Measurements from ENCODE around the gene FAM163B.
"Not testable (repeated sequence)": the region's sequence is repeated elsewhere in the genome, so short reads cannot be mapped to it uniquely, and the experiment has no call there.

FAM163B gene

DNA sequence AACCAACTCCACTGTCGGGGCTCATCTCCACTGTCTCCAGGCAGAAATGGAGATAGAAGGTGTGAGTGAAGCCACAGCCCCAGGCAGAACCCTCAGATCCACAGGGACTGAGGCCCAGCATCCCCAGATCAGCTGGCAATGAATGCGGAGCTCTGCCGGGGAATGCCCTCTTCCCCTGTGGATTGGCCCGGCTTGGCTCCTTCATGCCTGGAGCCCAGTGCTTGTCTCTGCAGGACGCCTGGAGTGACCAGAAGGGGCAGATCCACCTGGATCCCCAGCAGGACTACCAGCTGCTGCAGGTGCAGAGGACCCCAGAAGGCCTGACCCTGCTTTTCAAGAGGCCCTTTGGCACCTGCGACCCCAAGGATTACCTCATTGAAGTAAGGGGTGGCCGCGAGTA, 30.4 kb upstream of the FAM163B start:
- DNase-seq = no peak

DNA sequence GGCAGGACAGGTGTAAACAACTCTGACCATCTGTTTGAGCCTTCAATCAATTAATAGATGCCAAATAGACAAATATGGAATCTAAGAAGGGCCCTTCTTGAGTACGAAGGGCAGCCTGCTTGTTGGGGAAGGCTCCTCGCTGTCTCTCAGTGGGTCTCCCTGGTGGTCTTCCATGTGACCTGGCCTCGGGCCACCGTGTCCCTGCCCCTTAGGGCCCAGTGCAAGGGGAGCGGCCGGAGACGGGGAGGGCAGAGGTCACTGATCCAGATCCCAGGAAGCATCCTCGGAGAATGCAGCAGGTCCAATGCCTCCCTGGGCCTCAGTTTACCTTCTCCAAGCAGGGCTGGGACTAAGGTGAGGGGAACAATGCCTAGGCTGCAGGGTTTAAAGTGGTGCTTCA, 29.5 kb upstream of the FAM163B start:
- no peak for DNase-seq

DNA sequence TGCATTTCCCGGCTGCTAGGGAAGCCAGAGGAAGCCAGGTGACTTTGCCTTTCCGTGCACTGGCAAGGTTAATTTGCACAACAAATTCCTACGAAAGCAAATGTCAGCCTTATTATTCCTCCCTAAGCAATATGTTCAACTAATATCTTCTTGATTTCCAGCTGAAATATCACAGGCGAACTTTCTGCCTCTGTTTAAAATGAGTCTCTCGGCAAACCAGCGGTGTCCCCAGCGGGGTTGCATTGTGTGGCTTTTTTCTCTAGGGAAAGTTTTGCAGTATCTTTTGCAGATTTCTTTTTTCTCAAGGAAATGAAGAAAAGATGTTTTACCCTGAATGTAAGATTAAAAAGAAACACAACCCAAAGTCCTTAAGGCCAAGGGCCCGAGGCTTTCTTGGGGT, 28.9 kb upstream of the FAM163B start:
- DNase-seq = no peak

DNA sequence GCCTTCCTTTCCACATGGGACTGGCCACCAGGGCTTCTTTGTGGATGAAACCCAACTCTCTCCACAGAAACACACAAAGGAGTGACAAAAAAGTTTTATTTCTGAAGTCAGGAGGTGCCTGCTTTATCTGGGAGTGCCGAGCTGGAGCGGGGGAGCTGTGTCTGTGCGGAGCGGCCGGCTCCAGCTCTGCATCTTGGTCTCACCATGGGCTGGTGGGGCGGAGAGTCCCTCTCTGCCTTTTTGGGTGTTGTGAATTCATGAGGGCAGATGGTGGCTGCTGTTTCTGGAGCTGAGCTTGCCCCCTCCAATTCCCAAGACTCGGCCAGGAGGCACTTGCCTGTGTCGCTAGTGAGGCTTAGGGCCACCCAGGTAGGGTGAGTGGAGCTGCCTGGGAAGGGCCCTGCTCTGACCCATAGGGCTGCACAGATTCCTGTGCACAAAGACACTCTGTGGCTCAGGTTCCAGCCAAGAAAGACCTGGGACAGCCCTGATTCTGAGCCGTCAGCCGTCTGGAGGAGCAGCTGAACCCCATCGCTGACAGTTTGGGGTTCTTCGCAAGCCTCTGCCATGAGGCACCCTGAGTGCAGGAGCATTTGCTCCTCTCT, 28.4 kb upstream of the FAM163B start:
- no peak for DNase-seq

DNA sequence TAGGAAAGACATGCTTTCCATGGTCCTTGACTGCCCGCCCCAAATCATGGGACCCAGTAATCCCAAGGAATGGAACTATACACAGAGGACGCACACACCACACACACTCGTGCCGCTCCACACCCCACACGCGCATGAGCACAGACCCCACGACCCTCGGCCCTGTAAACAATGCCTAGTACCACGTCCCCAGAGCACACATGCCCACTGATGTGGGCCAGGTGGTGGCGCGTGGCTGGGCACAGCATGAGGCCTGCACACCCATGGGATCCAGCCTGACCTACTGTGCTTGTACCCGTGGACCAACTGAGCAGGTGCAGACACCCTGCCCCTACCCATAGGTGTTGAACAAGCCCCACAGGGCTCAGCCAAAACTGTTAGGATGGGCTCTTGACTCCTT, 27.7 kb upstream of the FAM163B start:
- DNase-seq = no peak

DNA sequence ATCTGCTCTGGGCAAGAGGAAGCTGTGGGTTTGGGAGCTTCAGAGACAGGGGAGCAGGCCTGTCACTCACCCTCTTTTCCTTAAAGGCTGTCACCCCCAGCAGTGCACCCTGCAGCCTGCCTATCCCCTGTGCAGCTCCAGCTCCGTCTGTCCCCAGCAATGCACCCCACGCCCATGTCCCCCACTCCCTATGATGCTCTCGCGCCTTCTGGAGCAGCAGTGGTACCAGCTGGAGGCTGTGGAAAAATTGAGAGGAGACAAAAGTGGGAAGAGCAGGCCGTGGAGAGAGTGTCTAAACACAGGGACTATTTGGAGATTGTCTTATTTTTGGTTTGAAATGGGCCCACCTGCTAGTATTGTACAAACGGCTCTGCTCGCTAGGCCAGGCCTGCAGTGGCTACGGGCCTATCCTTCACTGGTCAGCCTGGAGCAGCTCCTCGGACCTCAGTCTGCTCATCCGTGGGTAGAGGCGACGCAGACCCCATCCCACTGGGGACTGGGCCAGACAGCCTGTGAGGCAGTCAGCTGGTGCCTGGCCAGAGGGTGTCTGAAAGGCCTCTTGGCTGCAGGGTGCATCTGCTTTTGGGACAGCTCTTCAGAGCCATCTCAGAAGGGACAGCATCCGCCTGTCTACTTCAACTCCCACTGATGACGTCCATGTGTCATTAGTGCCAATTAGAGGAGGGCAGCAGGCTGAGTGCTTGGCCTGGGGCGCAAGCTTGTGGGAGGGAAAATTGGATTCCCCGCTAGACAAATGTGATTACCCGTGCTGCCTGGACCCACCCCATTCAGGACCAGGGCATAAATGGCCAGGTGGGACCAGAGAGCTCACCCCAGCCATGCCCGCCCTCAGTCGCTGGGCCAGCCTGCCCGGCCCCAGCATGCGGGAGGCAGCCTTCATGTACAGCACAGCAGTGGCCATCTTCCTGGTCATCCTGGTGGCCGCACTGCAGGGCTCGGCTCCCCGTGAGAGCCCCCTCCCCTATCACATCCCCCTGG, 26.6 kb upstream of the FAM163B start, which contains the start of gene DBH:
Gene DBH (plus strand): TSS at position 831 of the 999 bp plus-strand sequence. CDS start 9 bp downstream, at position 840.
- DNase-seq = no peak

DNA sequence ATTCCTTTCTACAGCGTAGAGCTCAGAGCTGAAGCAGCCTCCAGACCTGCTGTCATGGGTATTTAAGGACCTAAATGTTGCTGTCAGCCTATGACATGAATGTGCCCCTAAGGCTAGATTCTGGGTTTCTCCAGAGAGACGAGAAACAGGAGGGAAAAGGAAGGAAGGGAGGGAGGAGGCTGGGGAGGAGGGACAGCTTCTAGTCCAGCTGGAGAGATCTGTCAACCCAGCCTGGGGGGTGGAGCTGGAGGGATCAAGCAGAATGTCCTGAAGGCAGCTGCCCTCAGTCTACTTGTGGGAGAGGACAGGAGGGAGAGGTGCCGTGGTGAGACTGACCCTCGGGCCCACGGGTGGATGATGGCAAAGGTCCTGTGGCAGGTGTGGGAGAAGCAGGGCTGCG, 25.9 kb upstream of the FAM163B start:
- DNase-seq = no peak

DNA sequence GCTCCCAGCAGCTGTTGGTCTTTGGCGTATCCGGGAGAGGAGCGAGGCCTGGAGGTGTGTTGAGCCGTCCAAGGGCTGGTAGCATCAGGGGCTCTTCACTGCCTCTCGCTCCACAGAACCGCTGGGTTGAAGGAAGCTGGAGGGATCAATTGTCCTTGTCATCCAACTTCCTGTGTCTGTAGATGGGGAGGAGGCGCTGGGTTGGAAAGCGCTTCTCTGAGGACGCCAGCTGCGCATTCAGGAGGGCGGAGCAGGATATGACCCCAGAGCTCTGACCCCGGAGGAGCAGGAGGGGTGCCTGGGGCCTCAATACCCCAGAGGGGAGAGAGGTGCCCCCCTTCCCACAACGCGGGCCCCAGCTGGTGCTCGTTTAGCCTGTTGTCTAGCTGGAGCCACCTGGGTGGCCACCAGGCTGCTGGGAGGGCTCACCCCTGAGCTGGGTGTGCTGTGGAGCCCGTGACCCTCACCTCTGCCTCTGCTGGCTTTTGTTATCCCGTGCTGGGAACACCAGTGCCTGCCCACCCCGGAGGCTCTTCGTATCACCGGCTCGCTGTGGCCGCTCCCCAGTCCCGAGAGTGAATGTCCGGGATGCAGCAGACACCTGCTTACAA, 25.0 kb upstream of the FAM163B start:
- DNase-seq = no peak

DNA sequence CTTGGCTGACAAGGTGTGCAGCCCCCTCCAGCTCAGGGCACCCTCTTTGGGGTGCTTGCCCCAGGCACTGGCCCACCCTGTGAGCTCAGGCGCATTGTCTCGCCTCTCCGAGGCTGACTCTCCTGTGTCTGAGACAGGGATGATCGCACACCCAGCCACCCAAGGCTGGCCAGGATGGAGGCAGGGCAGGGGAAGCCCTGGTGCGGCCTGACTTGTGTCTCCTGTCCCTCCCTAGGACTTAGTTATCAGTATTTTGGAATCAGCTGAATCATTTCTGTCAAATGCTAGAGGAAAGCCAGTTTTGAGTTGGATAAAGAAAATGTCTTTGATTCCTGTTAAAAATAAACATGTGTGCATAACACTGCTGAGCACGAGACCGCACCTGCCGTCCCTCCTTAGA, 24.5 kb upstream of the FAM163B start:
- no peak for DNase-seq

DNA sequence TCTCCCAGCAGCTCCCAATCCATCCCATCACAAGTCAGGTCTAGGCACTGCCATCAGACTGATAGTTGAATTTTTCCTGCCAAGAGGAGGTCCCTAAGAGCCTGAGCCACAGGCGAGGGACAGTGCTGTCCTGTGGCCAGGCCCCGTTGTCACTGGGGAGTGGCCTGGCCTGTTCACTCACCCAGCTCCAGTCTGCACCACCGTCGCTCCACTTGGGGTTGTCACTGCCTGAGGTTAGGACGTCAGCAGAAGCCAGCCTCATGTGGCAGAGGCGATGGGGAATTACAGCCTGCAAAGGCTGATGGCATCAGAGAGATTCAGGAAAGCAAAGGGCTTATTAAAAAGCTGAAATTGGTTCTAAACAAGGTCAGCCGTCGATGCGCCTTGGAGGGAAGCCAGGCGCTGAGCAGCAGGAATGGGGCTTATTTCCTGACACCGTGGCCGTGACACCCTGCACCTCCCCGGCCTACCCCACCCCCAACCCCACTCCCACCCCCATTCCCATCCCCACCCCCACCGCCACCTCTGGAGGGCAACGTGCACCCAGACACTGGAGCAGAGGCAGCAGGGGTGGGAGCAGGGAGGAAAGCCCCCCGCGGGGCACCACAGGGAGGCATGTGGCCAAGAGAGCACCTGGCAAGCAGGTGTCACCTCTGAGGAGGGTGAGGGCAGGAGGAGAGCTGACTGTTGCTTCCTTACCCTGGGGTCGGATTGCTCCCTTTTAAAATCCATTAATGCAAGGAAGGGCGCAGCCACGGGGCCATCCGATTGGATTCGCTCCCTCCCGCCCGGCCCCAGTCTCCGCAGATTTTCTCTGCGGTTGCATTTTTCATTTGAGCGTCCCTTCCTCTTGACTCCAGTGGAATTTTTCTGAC, 23.9 kb upstream of the FAM163B start:
- no peak for DNase-seq

DNA sequence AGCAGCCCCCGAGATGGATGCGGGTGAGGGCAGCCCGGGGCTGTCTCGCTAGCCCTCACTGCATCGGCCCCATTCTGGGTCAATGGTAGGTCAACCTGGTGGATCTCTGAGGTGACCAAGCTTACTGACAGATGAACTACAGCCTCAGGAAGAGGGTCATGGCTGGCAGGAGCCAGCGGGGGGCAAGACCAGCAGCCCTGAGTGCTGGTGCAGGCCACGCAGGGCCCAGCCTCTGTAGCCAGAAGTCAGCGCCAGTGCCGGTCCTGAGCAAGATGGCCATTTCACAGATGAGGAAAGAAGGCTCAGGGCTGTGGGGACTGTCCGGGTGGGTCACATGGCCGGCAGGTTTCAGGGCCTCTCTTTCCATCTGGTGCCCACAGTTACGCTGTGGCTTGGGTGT, 21.9 kb upstream of the FAM163B start:
- DNase-seq = no peak

DNA sequence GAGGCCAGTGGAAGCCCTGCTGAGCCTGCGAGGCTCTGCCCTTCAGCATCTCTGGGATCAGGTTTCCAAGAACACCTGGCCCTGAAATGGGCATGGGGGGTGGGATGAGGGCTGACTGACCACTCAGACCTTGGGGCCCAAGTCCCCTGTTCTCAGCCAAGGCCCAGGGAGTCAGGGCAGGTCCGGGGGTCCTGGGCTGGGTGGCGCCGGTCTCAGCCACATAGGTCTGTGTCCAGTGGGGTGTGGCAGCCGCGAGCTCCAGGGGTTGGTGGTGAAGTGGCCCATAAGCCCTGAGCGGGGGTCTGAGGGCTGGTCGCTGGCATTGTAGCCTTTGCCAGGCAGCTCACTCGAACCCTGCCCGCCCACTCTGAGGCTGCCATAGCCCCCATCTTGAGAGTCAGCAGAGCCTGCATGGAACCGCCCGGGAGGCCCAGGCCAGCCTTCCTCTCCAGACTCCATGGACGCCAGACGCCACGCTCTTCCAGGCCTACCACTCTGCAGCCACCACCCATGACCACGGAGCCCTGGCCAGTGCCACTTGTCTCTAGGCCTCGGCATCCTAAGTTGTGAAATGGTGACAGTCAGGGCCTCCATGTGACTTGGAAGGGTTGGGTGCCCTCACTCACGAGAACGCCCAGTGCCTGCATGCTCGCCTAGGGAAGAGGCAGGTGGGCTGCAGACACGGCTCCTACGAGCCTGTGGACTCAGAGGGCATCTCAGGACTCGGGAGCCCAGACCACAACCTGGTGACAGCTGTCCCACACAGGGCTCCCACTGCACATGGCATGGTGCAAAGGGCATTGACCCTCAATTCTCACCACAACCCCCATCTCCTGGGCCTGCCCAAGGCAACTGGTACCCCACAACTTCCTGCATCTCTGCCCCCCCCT, 20.3 kb upstream of the FAM163B start:
- no peak for DNase-seq

DNA sequence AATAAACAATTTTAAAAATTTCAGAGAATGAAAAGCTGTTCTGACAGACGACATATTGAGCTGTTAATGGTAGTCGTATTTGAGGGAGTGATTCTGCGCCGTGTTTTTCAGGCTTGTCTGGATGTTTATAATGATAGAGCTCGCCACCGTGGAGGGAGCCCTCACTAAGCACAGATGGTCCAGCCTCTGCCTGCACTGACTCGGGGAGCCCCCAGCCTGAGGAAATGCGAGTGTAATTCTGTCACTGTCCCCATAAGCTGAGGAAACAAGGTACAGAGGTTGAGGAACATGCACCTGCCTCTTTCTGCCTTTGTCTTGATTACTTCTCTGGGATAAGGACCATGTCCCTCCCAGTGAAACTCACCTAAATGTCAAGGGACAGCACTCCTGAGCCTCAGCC, 19.6 kb upstream of the FAM163B start:
- no peak for DNase-seq

DNA sequence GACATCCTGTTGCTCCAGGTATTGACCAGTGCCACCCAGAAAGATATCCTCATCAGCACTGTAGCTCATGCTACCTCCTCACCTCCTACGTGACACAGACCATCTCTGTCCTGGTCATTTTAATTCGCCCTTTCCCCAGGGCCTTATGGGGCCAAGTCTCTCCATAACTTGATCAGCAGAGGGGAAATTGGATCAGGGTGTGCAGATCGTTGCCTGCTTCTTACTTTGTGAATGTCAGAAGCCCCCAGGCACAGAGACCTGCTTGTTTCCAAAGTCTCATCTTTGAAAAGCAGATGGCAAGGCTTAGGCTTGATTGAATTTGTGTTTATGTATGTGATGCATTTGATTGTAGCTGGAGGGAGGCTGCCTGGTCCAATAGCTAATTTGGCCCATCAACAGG, 18.2 kb upstream of the FAM163B start:
- DNase-seq = no peak

DNA sequence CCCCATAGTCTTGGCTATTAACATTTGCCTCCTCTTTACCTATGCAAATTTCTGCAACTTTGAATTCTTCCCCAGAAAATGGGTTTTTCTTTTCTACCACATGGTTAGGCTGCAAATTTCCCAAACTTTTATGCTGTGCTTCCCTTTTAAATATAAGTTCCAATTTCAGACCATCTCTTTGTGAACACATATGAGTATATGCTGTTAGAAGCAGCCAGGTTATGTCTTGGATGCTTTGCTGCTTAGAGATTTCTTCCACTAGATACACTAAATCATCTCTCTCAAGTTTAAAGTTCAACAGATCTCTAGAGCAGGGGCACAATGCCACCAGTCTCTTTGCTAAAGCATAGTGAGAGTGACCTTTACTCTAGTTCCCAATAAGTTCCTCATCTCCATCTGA, 16.8 kb upstream of the FAM163B start:
- not testable (repeated sequence) for DNase-seq

DNA sequence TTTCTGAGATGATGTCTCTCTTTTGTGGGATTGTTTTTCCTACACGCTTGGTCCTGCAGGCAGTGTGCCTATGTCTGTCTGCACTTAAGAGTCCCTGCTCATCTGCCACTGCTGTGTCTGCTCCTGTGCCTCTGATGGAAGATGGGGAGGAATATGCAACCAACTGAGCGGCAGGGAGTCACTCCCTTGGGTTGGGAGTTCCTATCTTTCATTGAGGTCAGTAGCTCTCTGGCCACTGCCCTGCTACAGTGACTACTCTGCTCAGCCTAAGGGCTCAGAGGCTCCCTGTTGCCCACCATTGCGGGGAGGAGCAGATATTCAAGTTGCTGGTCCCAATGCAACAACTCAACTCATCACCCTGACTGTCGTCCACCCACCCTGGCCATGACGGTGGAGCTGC, 13.4 kb upstream of the FAM163B start:
- DNase-seq = no peak

DNA sequence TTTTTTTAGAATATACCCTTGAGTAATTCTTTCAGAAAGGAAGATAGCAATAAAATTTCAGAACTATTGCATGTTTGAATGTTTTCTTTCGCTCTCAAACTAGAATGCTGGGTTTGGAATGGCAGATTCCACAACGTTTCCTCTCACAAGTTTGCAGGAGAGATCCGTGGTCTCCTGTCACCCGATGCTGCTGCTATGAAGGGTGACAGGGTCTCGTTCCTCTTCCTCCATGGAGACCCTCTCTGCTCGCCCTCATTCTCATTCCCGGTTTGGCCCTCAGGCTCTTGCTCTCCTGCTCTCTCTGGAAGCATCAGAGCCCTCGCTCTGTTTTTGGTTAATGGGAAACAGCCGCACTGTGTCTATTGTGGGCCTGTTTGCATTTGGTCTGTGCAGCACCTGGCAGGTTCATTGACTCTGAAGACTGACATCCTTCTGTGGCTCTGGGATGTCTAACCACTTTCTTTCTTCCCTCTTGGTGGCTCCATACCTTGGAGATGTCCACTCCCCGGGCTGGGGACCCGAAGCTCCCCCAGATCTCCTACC, 12.6 kb upstream of the FAM163B start:
- DNase-seq = no peak

DNA sequence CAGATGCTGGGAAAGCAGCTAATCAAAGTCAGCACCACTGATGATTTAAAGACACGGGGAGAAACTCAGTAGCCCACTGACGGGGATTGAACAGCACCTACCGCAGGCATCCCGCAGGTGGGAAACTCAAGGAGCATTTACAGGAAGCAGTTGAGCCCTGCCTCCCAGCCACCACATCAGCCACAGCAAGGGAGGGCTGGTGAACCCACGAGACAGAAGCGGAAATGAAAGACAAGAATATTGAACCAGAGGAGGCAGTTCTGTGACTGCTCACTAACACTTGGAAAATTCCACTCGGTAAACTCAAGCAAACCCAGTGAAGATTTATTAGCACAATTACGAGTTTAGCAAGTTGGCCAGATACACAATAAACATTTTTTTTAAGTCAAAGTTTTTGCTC, 10.6 kb upstream of the FAM163B start:
- no peak for DNase-seq

DNA sequence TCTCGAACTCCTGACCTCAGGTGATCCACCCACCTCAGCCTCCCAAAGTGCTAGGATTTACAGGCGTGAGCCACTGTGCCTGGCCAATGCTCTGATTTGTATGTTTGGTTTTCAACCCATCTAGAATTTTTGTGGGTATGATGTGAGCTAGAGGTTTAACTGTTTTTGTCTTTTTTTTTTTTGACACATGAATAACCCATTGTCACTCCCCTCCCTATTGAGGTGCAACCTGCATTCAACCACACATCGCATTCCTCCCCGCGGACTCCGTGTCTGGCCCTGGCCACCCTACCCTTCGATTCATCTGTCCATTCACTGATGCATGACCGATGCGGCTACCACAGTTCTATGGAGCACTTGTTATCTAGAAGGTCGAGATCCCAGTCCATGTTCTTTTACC, 9.5 kb upstream of the FAM163B start:
- no peak for DNase-seq

DNA sequence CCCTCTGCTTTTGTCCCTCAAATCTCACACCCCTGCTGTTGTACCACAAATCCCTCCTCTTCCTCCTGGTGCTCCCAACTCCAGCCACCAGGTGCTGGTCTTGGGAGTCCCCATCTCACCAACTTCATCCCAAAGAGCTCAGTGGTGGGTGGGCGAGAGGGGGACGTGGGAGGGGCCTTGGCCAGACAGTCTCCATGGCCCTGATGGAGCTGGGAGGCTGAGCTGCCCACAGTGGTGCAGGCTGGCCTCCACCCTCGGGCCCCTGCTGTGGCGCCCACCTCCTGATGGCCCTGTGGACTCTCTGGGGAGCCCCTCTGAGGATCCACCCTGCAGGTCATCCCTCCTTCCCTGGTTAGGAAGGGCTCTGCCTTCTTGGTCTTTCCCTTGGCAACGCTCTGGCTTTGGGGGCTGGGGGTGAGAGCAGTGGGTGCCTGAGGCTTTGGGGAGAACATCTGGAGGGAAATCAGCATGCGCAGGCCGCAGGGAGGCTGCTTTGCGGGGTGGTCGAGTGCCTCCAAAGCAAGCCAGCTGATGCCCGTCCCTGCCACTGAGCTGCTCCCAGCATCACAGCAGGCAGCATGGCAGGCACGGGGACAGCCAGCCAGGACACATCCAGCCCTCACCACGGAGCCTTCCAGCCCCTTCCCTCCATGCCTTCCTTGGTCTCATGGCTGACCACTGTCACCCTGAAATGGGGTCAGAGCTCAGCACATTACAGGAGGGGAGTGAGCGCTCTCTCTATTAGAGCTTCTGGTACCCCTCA, 7.6 kb upstream of the FAM163B start:
- no peak for DNase-seq

All from amniotic stem cell (primary cell).